Right atrium auricular region (tissue), 2 donors: Measurements from ENCODE around the gene ATP8B4. TPM values are rescaled to one million over a fixed set of nuclear protein-coding genes. Genes with fewer than 3 reads are reported as not detected.

ENCODE experiments used
- DNase-seq: peaks from one replicate; pipeline ENCODE4 v3.0.0-alpha.2; 2019; ENCODE audit warnings: low spot score
- H3K27ac ChIP-seq, 2 donors: fragments of 200-600 bp; sonication (generic); 1 replicate in 1 of 2; 2 replicates in 1 of 2; pipeline ENCODE4 v1.5.1; 2016 to 2019
- H3K27me3 ChIP-seq, 2 donors: fragments of 200-600 bp; sonication (generic); one replicate each; pipeline versions ENCODE4 v1.5.1 to v1.6.0; 2017 to 2019
- H3K36me3 ChIP-seq: fragments of 200-600 bp; sonication (generic); one replicate; pipeline ENCODE4 v1.5.1; 2016
- H3K4me1 ChIP-seq, 2 donors: fragments of 200-600 bp; sonication (generic); one replicate each; pipeline versions ENCODE4 v1.5.1 to v1.6.0; 2017 to 2019
- H3K4me3 ChIP-seq, 2 donors: fragments of 200-600 bp; sonication (generic); 1 replicate in 1 of 2; 2 replicates in 1 of 2; pipeline ENCODE4 v1.5.1; 2017 to 2019; ENCODE audit warnings: mild to moderate bottlenecking in 1 of 2, moderate library complexity in 1 of 2
- H3K9me3 ChIP-seq, 2 donors: fragments of 200-600 bp; sonication (generic); one replicate each; pipeline ENCODE4 v1.5.1; 2019
- CTCF ChIP-seq, 2 donors: fragments of 200-600 bp; sonication (generic); IDR thresholded peaks; one replicate each; pipeline ENCODE4 v1.5.1; 2019; ENCODE audit warnings: antibody characterized with exemption in 2 of 2
- total RNA-seq, 2 donors: library from RNA; depleted of rRNA; stranded (reverse); fragments of >200 nt; gene quantifications; one replicate each; pipeline ENCODE4 v1.1.0, GENCODE V29; 2016

The ATP8B4 gene
- total RNA-seq, 2 donors from 2014 or later: 2.0 to 2.5 TPM

GRCh38 chr15:49908933-49909295, 210.1 kb downstream of the ATP8B4 start:
- no peak for DNase-seq
- no peak for TF ChIP-seq CTCF (IDR thresholded peaks at IDR 0.05)

GRCh38 chr15:49908236-49908932, 210.6 kb downstream of the ATP8B4 start:
- no peak for TF ChIP-seq CTCF (IDR thresholded peaks at IDR 0.05)
- peaks cover 0 to 10% of the 10 kb centered on the region in 2 donors for H3K9me3 ChIP-seq
- no peak overlapping the region for H3K27ac ChIP-seq
- H3K4me3 ChIP-seq: no peak overlapping the region
- H3K4me1 ChIP-seq: peaks cover 0 to 2% of the 10 kb centered on the region in 2 donors
- DNase-seq: no peak
- H3K27me3 ChIP-seq: no peaks in the 10 kb centered on the region
- H3K36me3 ChIP-seq: no peaks in the 10 kb centered on the region

More at GRCh38 chr15:49908933-49909295, 210.1 kb downstream of the ATP8B4 start:
- no peaks in the 10 kb centered on the region for H3K27me3 ChIP-seq
- H3K9me3 ChIP-seq: peaks cover 0 to 10% of the 10 kb centered on the region in 2 donors
- no peak overlapping the region for H3K4me3 ChIP-seq
- H3K36me3 ChIP-seq: no peaks in the 10 kb centered on the region
- H3K27ac ChIP-seq: no peak overlapping the region
- no peaks in the 10 kb centered on the region for H3K4me1 ChIP-seq

- Histone ChIP-seq H3K36me3 (no peaks in the 10 kb centered on the region), H3K4me1 (peaks cover 0 to 9% of the 10 kb centered on the region in 2 donors), H3K27ac (no peak overlapping the region), H3K9me3 (peaks cover 0 to 10% of the 10 kb centered on the region in 2 donors), H3K4me3 (no peak overlapping the region), H3K27me3 (no peaks in the 10 kb centered on the region)
- no peak for TF ChIP-seq CTCF (IDR thresholded peaks at IDR 0.05)
- no peak for DNase-seq
Measured at GRCh38 chr15:49906966-49907365, 212.1 kb downstream of the ATP8B4 start.

- H3K27me3 ChIP-seq: no peaks in the 10 kb centered on the region
- H3K4me3 ChIP-seq: no peak overlapping the region
- no peaks in the 10 kb centered on the region for H3K36me3 ChIP-seq
Measured at GRCh38 chr15:49905221-49905620, 213.8 kb downstream of the ATP8B4 start.

GRCh38 chr15:49904296-49904695, 214.7 kb downstream of the ATP8B4 start:
- H3K27ac ChIP-seq: no peak overlapping the region
- H3K4me1 ChIP-seq: peaks cover 0 to 33% of the 10 kb centered on the region in 2 donors

More at GRCh38 chr15:49905221-49905620, 213.8 kb downstream of the ATP8B4 start:
- Histone ChIP-seq H3K27ac (no peak overlapping the region), H3K4me1 (peaks cover 0 to 24% of the 10 kb centered on the region in 2 donors), H3K9me3 (peaks cover 0 to 1% of the 10 kb centered on the region in 2 donors)
- no peak for TF ChIP-seq CTCF (IDR thresholded peaks at IDR 0.05)
- DNase-seq: no peak

More at GRCh38 chr15:49904296-49904695, 214.7 kb downstream of the ATP8B4 start:
- Histone ChIP-seq H3K27me3 (no peaks in the 10 kb centered on the region), H3K4me3 (no peak overlapping the region), H3K9me3 (no peaks in the 10 kb centered on the region), H3K36me3 (no peaks in the 10 kb centered on the region)
- DNase-seq: no peak
- no peak for TF ChIP-seq CTCF (IDR thresholded peaks at IDR 0.05)
